Pons (tissue), 1 donor: Measurements from ENCODE around the gene TMEM184A.

Experiments used
- DNase-seq: peaks from one replicate; pipeline ENCODE4 v3.0.0-alpha.2; 2016; ENCODE audit warnings: low spot score

TMEM184A gene

GRCh38 chr7:1555813-1556543 lies at the start of gene TMEM184A:
Gene TMEM184A, minus strand, starts transcription at chr7:1556205. Its CDS starts 721 bp downstream, at chr7:1555484.
- DNase-seq, result no peak

GRCh38 chr7:1604383-1604782 lies 48.4 kb upstream of the TMEM184A start:
- DNase-seq, result no peak

- no peak for DNase-seq
These were observed 47.6 kb upstream of the TMEM184A start for GRCh38 chr7:1603346-1604225.

GRCh38 chr7:1602386-1602785 lies 46.4 kb upstream of the TMEM184A start:
- no peak for DNase-seq

GRCh38 chr7:1601956-1602355 lies 46.0 kb upstream of the TMEM184A start:
- DNase-seq, result no peak

GRCh38 chr7:1599640-1600395 lies 43.8 kb upstream of the TMEM184A start:
- no peak for DNase-seq

- DNase-seq, result no peak
These were observed 43.1 kb upstream of the TMEM184A start for GRCh38 chr7:1598961-1599639.

GRCh38 chr7:1598286-1598685 lies 42.3 kb upstream of the TMEM184A start:
- DNase-seq, result no peak

GRCh38 chr7:1597791-1598190 lies 41.8 kb upstream of the TMEM184A start:
- DNase-seq, result no peak

- no peak for DNase-seq
These were observed 41.2 kb upstream of the TMEM184A start for GRCh38 chr7:1597066-1597760.

- DNase-seq, result no peak
These were observed 40.4 kb upstream of the TMEM184A start for GRCh38 chr7:1596181-1597043.

- no peak for DNase-seq
These were observed 39.6 kb upstream of the TMEM184A start for GRCh38 chr7:1595636-1596035.

- DNase-seq, result no peak
These were observed 39.0 kb upstream of the TMEM184A start for GRCh38 chr7:1595027-1595426.

GRCh38 chr7:1593904-1594421 lies 38.0 kb upstream of the TMEM184A start:
- DNase-seq, result no peak

- DNase-seq, result no peak
These were observed 37.3 kb upstream of the TMEM184A start for GRCh38 chr7:1593091-1593866.

- DNase-seq, result no peak
These were observed 36.4 kb upstream of the TMEM184A start for GRCh38 chr7:1592299-1592871.

- DNase-seq, result no peak
These were observed 35.9 kb upstream of the TMEM184A start for GRCh38 chr7:1591876-1592275.

GRCh38 chr7:1591396-1591795 lies 35.4 kb upstream of the TMEM184A start:
- DNase-seq, result no peak

- no peak for DNase-seq
These were observed 34.9 kb upstream of the TMEM184A start for GRCh38 chr7:1590887-1591286.
